ENCODE measurements around the gene CFAP53.

GRCh38 chr18:50186385-50186784, 79.9 kb downstream of the CFAP53 start:
- TF ChIP-seq POLR2AphosphoS5 (IDR thresholded peaks at IDR 0.05) (no peak), CTCF (IDR thresholded peaks at IDR 0.05) (no peak), POLR2A (IDR thresholded peaks at IDR 0.05; ENCODE audit: low read depth) (no peak), EP300 (IDR thresholded peaks at IDR 0.05) (no peak)
